GM12872 (cell line): ENCODE measurements around the gene OCA2.

ENCODE experiments used
- CTCF ChIP-seq: IDR thresholded peaks from 3 replicates; pipeline ENCODE4 v1.5.1; 2011; ENCODE audit warnings: low read depth, mild to moderate bottlenecking, low read length, moderate library complexity; ENCODE audit not compliant: insufficient read depth

Gene OCA2

GRCh38 chr15:27973886-27974285 lies 125.2 kb downstream of the OCA2 start:
- no peak for TF ChIP-seq CTCF

GRCh38 chr15:27970661-27971392 lies 128.3 kb downstream of the OCA2 start:
- no peak for TF ChIP-seq CTCF

GRCh38 chr15:27967541-27967940 lies 131.6 kb downstream of the OCA2 start:
- no peak for TF ChIP-seq CTCF

- no peak for TF ChIP-seq CTCF
Measured at GRCh38 chr15:27965546-27965945, 133.6 kb downstream of the OCA2 start.

- TF ChIP-seq CTCF = no peak
Measured at GRCh38 chr15:27961801-27962200, 137.3 kb downstream of the OCA2 start.

GRCh38 chr15:27958911-27959578 lies 140.1 kb downstream of the OCA2 start:
- TF ChIP-seq CTCF = no peak

GRCh38 chr15:27956285-27956684 lies 142.8 kb downstream of the OCA2 start:
- no peak for TF ChIP-seq CTCF
